Trophoblast cell (in vitro differentiated cells and primary cell): ENCODE measurements around the gene PNLIPRP1.

ENCODE experiments used
- DNase-seq, 2 donors: peaks; one replicate each; pipeline ENCODE4 v3.0.0-alpha.2; 2016
- H2AFZ ChIP-seq: 2 replicates; pipeline ENCODE4 v1.6.1; 2013; ENCODE audit warnings: low read length, moderate library complexity, mild to moderate bottlenecking; ENCODE audit not compliant: insufficient read depth, poor library complexity
- H2AK5ac ChIP-seq: 2 replicates; pipeline ENCODE4 v1.6.1; 2013; ENCODE audit warnings: mild to moderate bottlenecking, low read length
- H2BK120ac ChIP-seq: 2 replicates; pipeline ENCODE4 v1.6.1; 2013; ENCODE audit warnings: low read length, mild to moderate bottlenecking, moderate library complexity; ENCODE audit not compliant: insufficient read depth, poor library complexity
- H2BK12ac ChIP-seq: 2 replicates; pipeline ENCODE4 v1.6.1; 2013; ENCODE audit warnings: mild to moderate bottlenecking, low read length, moderate library complexity
- H2BK5ac ChIP-seq: 2 replicates; pipeline ENCODE4 v1.6.1; 2013; ENCODE audit warnings: low read length, low read depth, moderate library complexity, mild to moderate bottlenecking; ENCODE audit not compliant: poor library complexity
- H3K14ac ChIP-seq: 2 replicates; pipeline ENCODE4 v1.6.1; 2013; ENCODE audit warnings: mild to moderate bottlenecking, low read length
- H3K18ac ChIP-seq: 2 replicates; pipeline ENCODE4 v1.6.1; 2013; ENCODE audit warnings: mild to moderate bottlenecking, low read length
- H3K23ac ChIP-seq: 2 replicates; pipeline ENCODE4 v1.6.1; 2013; ENCODE audit warnings: low read length
- H3K27ac ChIP-seq: 2 replicates; pipeline ENCODE4 v1.5.1; 2013; ENCODE audit warnings: low read depth, mild to moderate bottlenecking, inconsistent platforms, low read length, moderate library complexity
- H3K27me3 ChIP-seq: 2 replicates; pipeline ENCODE4 v1.6.1; 2013; ENCODE audit warnings: inconsistent platforms, mild to moderate bottlenecking, low read length, moderate library complexity; ENCODE audit not compliant: insufficient read depth
- H3K36me3 ChIP-seq, 2 experiments: 1 replicate in 1 of 2; 2 replicates in 1 of 2; pipeline ENCODE4 v1.6.1; 2013; ENCODE audit warnings: low read length in 2 of 2, mild to moderate bottlenecking in 2 of 2, moderate library complexity in 1 of 2; ENCODE audit not compliant: insufficient read depth in 2 of 2, control insufficient read depth in 1 of 2
- H3K4ac ChIP-seq: 2 replicates; pipeline ENCODE4 v1.6.1; 2013; ENCODE audit warnings: low read depth, mild to moderate bottlenecking, low read length, moderate library complexity
- H3K4me1 ChIP-seq, 2 experiments: 1 replicate in 1 of 2; 2 replicates in 1 of 2; pipeline ENCODE4 v1.6.1; 2013; ENCODE audit warnings: low read length in 2 of 2, mild to moderate bottlenecking in 2 of 2, moderate library complexity in 1 of 2; ENCODE audit not compliant: insufficient read depth in 2 of 2, control insufficient read depth in 1 of 2
- H3K4me2 ChIP-seq: 2 replicates; pipeline ENCODE4 v1.6.1; 2013; ENCODE audit warnings: inconsistent platforms, mild to moderate bottlenecking, low read length, moderate library complexity
- H3K4me3 ChIP-seq: 2 replicates; pipeline ENCODE4 v1.5.1; 2013; ENCODE audit warnings: mild to moderate bottlenecking, low read depth, low read length, inconsistent platforms
- H3K79me1 ChIP-seq: one replicate; pipeline ENCODE4 v1.6.1; 2013; ENCODE audit warnings: low read length
- H3K79me2 ChIP-seq: 2 replicates; pipeline ENCODE4 v1.6.1; 2013; ENCODE audit warnings: low read length, mild to moderate bottlenecking; ENCODE audit not compliant: control insufficient read depth, insufficient read depth, poor library complexity
- H3K9ac ChIP-seq: 2 replicates; pipeline ENCODE4 v1.6.1; 2013; ENCODE audit warnings: mild to moderate bottlenecking, low read length
- H3K9me3 ChIP-seq: 2 replicates; pipeline ENCODE4 v1.6.1; 2013; ENCODE audit warnings: low read depth, mild to moderate bottlenecking, control low read depth, inconsistent platforms, low read length; ENCODE audit not compliant: insufficient read depth
- H4K12ac ChIP-seq: 2 replicates; pipeline ENCODE4 v1.6.1; 2013; ENCODE audit warnings: low read depth, mild to moderate bottlenecking, low read length, moderate library complexity
- H4K8ac ChIP-seq: 2 replicates; pipeline ENCODE4 v1.6.1; 2013; ENCODE audit warnings: low read depth, mild to moderate bottlenecking, low read length, moderate library complexity
- H4K91ac ChIP-seq: one replicate; pipeline ENCODE4 v1.6.1; 2013; ENCODE audit warnings: low read depth, mild to moderate bottlenecking, low read length, moderate library complexity
- WGBS: extraction: QIAGEN DNeasy Blood & Tissue Kit; methylation state at CpG from one replicate; pipeline ENCODE4 v1.1.7; 2013; ENCODE audit warnings: missing lambda C conversion rate; ENCODE audit not compliant: insufficient read length, insufficient coverage; ENCODE audit errors: extremely low coverage; 5-methylcytosine and 5-hydroxymethylcytosine counted together

Gene PNLIPRP1

DNA sequence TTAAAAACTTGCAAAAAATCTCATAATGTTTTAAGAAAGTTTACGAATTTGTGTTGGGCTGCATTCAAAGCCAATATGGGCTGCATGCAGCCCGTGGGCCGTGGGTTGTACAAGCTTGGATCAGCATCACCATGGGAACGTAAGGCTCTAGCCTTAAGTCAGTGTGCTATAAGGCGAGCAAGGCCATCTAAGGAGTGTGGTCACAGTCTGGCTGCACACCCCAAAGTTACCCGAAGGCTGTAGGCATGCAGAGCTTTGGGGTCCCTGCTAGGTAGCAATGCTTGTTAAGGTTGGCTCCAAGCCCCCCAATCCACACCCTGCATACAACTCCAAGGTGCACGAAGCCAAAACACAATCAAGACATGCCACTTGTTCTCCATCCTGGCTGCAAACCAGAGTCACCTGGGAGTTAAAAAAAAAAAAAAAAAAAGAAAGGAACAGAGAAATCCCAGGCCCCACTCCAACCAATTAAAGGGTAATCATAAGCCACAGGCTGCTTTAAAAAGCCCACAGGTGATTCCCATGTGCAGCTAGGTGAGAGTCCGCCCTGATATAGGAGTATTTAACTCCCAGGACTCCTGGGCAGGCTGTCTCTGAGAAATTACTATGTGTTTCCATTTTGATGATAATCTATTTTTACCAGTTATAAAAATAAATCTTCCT lies 21.5 kb downstream of the PNLIPRP1 start:
- Histone ChIP-seq H4K12ac (no peak overlapping the region), H3K4me3 (no peak overlapping the region), H3K4ac (no peak overlapping the region), H3K4me2 (no peak overlapping the region), H2BK12ac (no peak overlapping the region), H4K91ac (no peak overlapping the region), H3K9me3 (peaks cover 6% of the 10 kb centered on the region), H3K9ac (no peak overlapping the region), H3K18ac (no peak overlapping the region), H2AFZ (no peak overlapping the region), H3K36me3 (no peaks in the 10 kb centered on the region), H3K79me2 (no peaks in the 10 kb centered on the region), H3K23ac (no peak overlapping the region), H3K27ac (no peak overlapping the region), H4K8ac (no peak overlapping the region), H2BK120ac (no peak overlapping the region), H3K4me1 (no peaks in the 10 kb centered on the region), H2AK5ac (no peak overlapping the region), H2BK5ac (no peak overlapping the region), H3K14ac (no peak overlapping the region), H3K79me1 (no peaks in the 10 kb centered on the region), H3K27me3 (no peaks in the 10 kb centered on the region)
- no CpG with 5 or more reads among the region's 8 CpGs for WGBS
- no peak for DNase-seq

GRCh38 chr10:116613471-116613870 lies 22.7 kb downstream of the PNLIPRP1 start:
- H3K27me3 ChIP-seq: no peaks in the 10 kb centered on the region
- no peak overlapping the region for H2BK5ac ChIP-seq
- no peaks in the 10 kb centered on the region for H3K79me1 ChIP-seq
- no peak overlapping the region for H2BK120ac ChIP-seq
- H3K4me3 ChIP-seq: no peak overlapping the region
- no peak overlapping the region for H4K12ac ChIP-seq
- no peak overlapping the region for H2BK12ac ChIP-seq
- H3K18ac ChIP-seq: no peak overlapping the region
- H3K23ac ChIP-seq: no peak overlapping the region
- no peak overlapping the region for H3K27ac ChIP-seq
- H3K4ac ChIP-seq: no peak overlapping the region
- no peaks in the 10 kb centered on the region for H3K4me1 ChIP-seq
- H3K14ac ChIP-seq: no peak overlapping the region
- WGBS: no CpG with 5 or more reads among the region's 2 CpGs
- H4K8ac ChIP-seq: no peak overlapping the region
- no peak overlapping the region for H4K91ac ChIP-seq
- peaks cover 6% of the 10 kb centered on the region for H3K9me3 ChIP-seq
- no peak overlapping the region for H3K4me2 ChIP-seq
- H3K79me2 ChIP-seq: no peaks in the 10 kb centered on the region
- no peak overlapping the region for H2AK5ac ChIP-seq
- H3K36me3 ChIP-seq: no peaks in the 10 kb centered on the region
- no peak overlapping the region for H3K9ac ChIP-seq
- H2AFZ ChIP-seq: no peak overlapping the region
- DNase-seq: no peak

GRCh38 chr10:116614796-116615195 lies 24.0 kb downstream of the PNLIPRP1 start:
- Histone ChIP-seq H3K4me1 (no peaks in the 10 kb centered on the region), H2AK5ac (no peak overlapping the region), H3K4ac (no peak overlapping the region), H3K4me2 (no peak overlapping the region), H3K27me3 (no peaks in the 10 kb centered on the region), H3K9me3 (peaks cover 2% of the 10 kb centered on the region), H3K79me1 (no peaks in the 10 kb centered on the region), H3K23ac (no peak overlapping the region), H2BK120ac (no peak overlapping the region), H3K18ac (no peak overlapping the region), H4K91ac (no peak overlapping the region), H3K14ac (no peak overlapping the region), H3K27ac (no peak overlapping the region), H2BK5ac (no peak overlapping the region), H3K79me2 (no peaks in the 10 kb centered on the region), H4K8ac (no peak overlapping the region), H2AFZ (no peak overlapping the region), H2BK12ac (no peak overlapping the region), H4K12ac (no peak overlapping the region), H3K4me3 (no peak overlapping the region), H3K9ac (no peak overlapping the region), H3K36me3 (no peaks in the 10 kb centered on the region)
- WGBS: no CpG with 5 or more reads among the region's 2 CpGs
- no peak for DNase-seq

DNA sequence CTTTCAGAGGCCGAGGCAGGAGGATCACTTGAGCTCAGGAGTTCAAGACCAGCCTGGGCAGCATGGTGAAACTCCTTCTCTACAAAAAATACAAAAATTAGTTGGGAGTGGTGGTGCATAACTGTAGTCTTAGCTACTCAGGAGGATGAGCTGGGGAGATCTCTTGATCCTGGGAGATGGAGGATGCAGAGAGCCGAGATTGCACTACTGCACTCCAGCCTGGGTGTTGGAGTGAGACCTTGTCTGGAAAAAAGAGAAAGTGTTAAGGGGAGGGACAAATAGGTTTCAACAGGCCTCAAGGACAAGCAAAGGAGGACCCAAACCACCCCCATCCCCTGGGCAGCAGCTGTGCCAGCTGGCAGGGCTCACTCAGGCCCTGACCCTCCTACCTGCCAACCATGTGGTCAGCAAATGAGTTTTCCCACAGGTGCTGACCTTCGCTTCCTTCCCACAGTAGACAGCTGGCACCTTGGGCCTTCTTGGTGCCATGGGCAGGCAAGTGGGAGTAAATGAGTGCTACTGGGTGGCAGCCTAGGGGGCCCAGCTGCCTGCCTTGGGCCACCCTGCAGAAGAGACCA lies 24.5 kb downstream of the PNLIPRP1 start:
- Histone ChIP-seq H3K36me3 (no peaks in the 10 kb centered on the region), H3K4ac (no peak overlapping the region), H3K27ac (no peak overlapping the region), H3K4me3 (no peak overlapping the region), H4K91ac (no peak overlapping the region), H3K23ac (no peak overlapping the region), H3K14ac (no peak overlapping the region), H3K79me1 (no peaks in the 10 kb centered on the region), H4K8ac (no peak overlapping the region), H3K9ac (no peak overlapping the region), H3K27me3 (no peaks in the 10 kb centered on the region), H3K18ac (no peak overlapping the region), H2AK5ac (no peak overlapping the region), H2BK12ac (no peak overlapping the region), H2AFZ (no peak overlapping the region), H3K4me2 (no peak overlapping the region), H3K4me1 (no peaks in the 10 kb centered on the region), H4K12ac (no peak overlapping the region), H2BK120ac (no peak overlapping the region), H3K79me2 (no peaks in the 10 kb centered on the region), H2BK5ac (no peak overlapping the region), H3K9me3 (peaks cover 2% of the 10 kb centered on the region)
- no CpG with 5 or more reads among the region's 3 CpGs for WGBS
- no peak for DNase-seq
